ENCODE data around the gene MTSS2.

The MTSS2 gene

GRCh38 chr16:70714581-70715054 is 28.8 kb upstream of the MTSS2 start:
- DNase-seq: no peak

GRCh38 chr16:70713824-70714223 is 28.0 kb upstream of the MTSS2 start:
- DNase-seq: no peak

GRCh38 chr16:70713342-70713741 is 27.5 kb upstream of the MTSS2 start:
- no peak for DNase-seq

GRCh38 chr16:70712942-70713341 is 27.1 kb upstream of the MTSS2 start:
- no peak for DNase-seq

GRCh38 chr16:70712359-70712758 is 26.5 kb upstream of the MTSS2 start:
- DNase-seq: no peak

GRCh38 chr16:70711211-70712031 is 25.6 kb upstream of the MTSS2 start:
- DNase-seq: no peak

GRCh38 chr16:70710422-70711210 is 24.8 kb upstream of the MTSS2 start:
- no peak for DNase-seq

- DNase-seq: no peak
These were observed 24.1 kb upstream of the MTSS2 start for GRCh38 chr16:70709942-70710341.

- no peak for DNase-seq
These were observed 23.6 kb upstream of the MTSS2 start for GRCh38 chr16:70709457-70709856.

- DNase-seq: no peak
These were observed 22.8 kb upstream of the MTSS2 start for GRCh38 chr16:70708366-70709246.

GRCh38 chr16:70706948-70707465 is 21.2 kb upstream of the MTSS2 start:
- no peak for DNase-seq

GRCh38 chr16:70705056-70705455 is 19.2 kb upstream of the MTSS2 start:
- no peak for DNase-seq

- no peak for DNase-seq
These were observed 18.7 kb upstream of the MTSS2 start for GRCh38 chr16:70704586-70704985.

- DNase-seq: no peak
These were observed 18.1 kb upstream of the MTSS2 start for GRCh38 chr16:70703835-70704381.

- no peak for DNase-seq
These were observed 17.4 kb upstream of the MTSS2 start for GRCh38 chr16:70703041-70703834.

- no peak for DNase-seq
These were observed 16.8 kb upstream of the MTSS2 start for GRCh38 chr16:70702624-70703023.

- no peak for DNase-seq
These were observed 16.1 kb upstream of the MTSS2 start for GRCh38 chr16:70701998-70702397.

- no peak for DNase-seq
These were observed 15.7 kb upstream of the MTSS2 start for GRCh38 chr16:70701596-70701995.

GRCh38 chr16:70701036-70701435 is 15.2 kb upstream of the MTSS2 start:
- DNase-seq: no peak

- DNase-seq: no peak
These were observed 14.5 kb upstream of the MTSS2 start for GRCh38 chr16:70700101-70701020.
